KOPT-K1 (cell line): ENCODE data around the gene SCN9A.

Source experiments
- H3K27ac ChIP-seq: fragments of 200-600 bp; sonication (generic); 2 replicates; pipeline ENCODE4 v1.5.1; 2016; ENCODE audit warnings: antibody characterized with exemption, mild to moderate bottlenecking, low read depth, low read length; ENCODE audit not compliant: poor library complexity, severe bottlenecking
- H3K36me3 ChIP-seq: fragments of 200-600 bp; sonication (generic); 2 replicates; pipeline ENCODE4 v1.5.1; 2017; ENCODE audit warnings: antibody characterized with exemption, mild to moderate bottlenecking, low read length, moderate library complexity; ENCODE audit not compliant: insufficient read depth
- H3K9me3 ChIP-seq: fragments of 200-600 bp; sonication (generic); 2 replicates; pipeline ENCODE4 v1.5.1; 2017; ENCODE audit warnings: antibody characterized with exemption, low read length, mild to moderate bottlenecking; ENCODE audit not compliant: insufficient read depth, poor library complexity, severe bottlenecking

Gene SCN9A

GRCh38 chr2:166388481-166389070, 12.8 kb upstream of the SCN9A start:
- H3K27ac ChIP-seq = no peak overlapping the region
- H3K9me3 ChIP-seq = no peaks in the 10 kb centered on the region
- H3K36me3 ChIP-seq = no peaks in the 10 kb centered on the region

GRCh38 chr2:166385313-166385712, 9.6 kb upstream of the SCN9A start:
- Histone ChIP-seq H3K36me3 (no peaks in the 10 kb centered on the region), H3K9me3 (no peaks in the 10 kb centered on the region), H3K27ac (no peak overlapping the region)

- Histone ChIP-seq H3K36me3 (no peaks in the 10 kb centered on the region), H3K9me3 (no peaks in the 10 kb centered on the region)
Measured at GRCh38 chr2:166384774-166385173, 9.0 kb upstream of the SCN9A start.

GRCh38 chr2:166382448-166382847, 6.7 kb upstream of the SCN9A start:
- Histone ChIP-seq H3K9me3 (no peaks in the 10 kb centered on the region), H3K36me3 (no peaks in the 10 kb centered on the region), H3K27ac (no peak overlapping the region)

More at GRCh38 chr2:166384774-166385173, 9.0 kb upstream of the SCN9A start:
- no peak overlapping the region for H3K27ac ChIP-seq

GRCh38 chr2:166380615-166381014, 4.9 kb upstream of the SCN9A start:
- Histone ChIP-seq H3K9me3 (no peaks in the 10 kb centered on the region), H3K27ac (no peak overlapping the region), H3K36me3 (no peaks in the 10 kb centered on the region)

GRCh38 chr2:166376873-166377272, 1.1 kb upstream of the SCN9A start:
- Histone ChIP-seq H3K36me3 (no peaks in the 10 kb centered on the region), H3K27ac (no peak overlapping the region), H3K9me3 (no peaks in the 10 kb centered on the region)

GRCh38 chr2:166376488-166376828, 714 bp upstream of the SCN9A start:
- peak overlapping the region; percentile 66 for H3K27ac ChIP-seq
- H3K36me3 ChIP-seq = no peaks in the 10 kb centered on the region
- H3K9me3 ChIP-seq = no peaks in the 10 kb centered on the region

GRCh38 chr2:166375195-166375735, 479 bp downstream of the SCN9A start:
- no peaks in the 10 kb centered on the region for H3K36me3 ChIP-seq
- peak overlapping the region; percentile 66 for H3K27ac ChIP-seq
- H3K9me3 ChIP-seq = no peaks in the 10 kb centered on the region

GRCh38 chr2:166373951-166374350, 1.8 kb downstream of the SCN9A start:
- Histone ChIP-seq H3K27ac (peak overlapping the region; percentile 66), H3K36me3 (no peaks in the 10 kb centered on the region), H3K9me3 (no peaks in the 10 kb centered on the region)

- Histone ChIP-seq H3K9me3 (no peaks in the 10 kb centered on the region), H3K27ac (peak overlapping the region; percentile 33), H3K36me3 (no peaks in the 10 kb centered on the region)
Measured at GRCh38 chr2:166373539-166373938, 2.2 kb downstream of the SCN9A start.

GRCh38 chr2:166373105-166373504, 2.6 kb downstream of the SCN9A start:
- no peaks in the 10 kb centered on the region for H3K9me3 ChIP-seq
- H3K36me3 ChIP-seq = no peaks in the 10 kb centered on the region
- peak overlapping the region; percentile 33 for H3K27ac ChIP-seq

GRCh38 chr2:166372046-166372445, 3.7 kb downstream of the SCN9A start:
- H3K27ac ChIP-seq = no peak overlapping the region
- no peaks in the 10 kb centered on the region for H3K36me3 ChIP-seq
- H3K9me3 ChIP-seq = no peaks in the 10 kb centered on the region

- H3K9me3 ChIP-seq = no peaks in the 10 kb centered on the region
- peak overlapping the region; percentile 12 for H3K27ac ChIP-seq
- no peaks in the 10 kb centered on the region for H3K36me3 ChIP-seq
Measured at GRCh38 chr2:166365803-166366420, 9.8 kb downstream of the SCN9A start.

GRCh38 chr2:166365239-166365638, 10.5 kb downstream of the SCN9A start:
- Histone ChIP-seq H3K9me3 (no peaks in the 10 kb centered on the region), H3K36me3 (no peaks in the 10 kb centered on the region), H3K27ac (no peak overlapping the region)

- Histone ChIP-seq H3K36me3 (no peaks in the 10 kb centered on the region), H3K9me3 (no peaks in the 10 kb centered on the region), H3K27ac (no peak overlapping the region)
Measured at GRCh38 chr2:166364476-166365161, 11.1 kb downstream of the SCN9A start.
